HL-60 (cell line): ENCODE measurements around the gene PIGZ.

Source experiments
- CTCF ChIP-seq: IDR thresholded peaks from one replicate; pipeline ENCODE4 v1.5.1; 2011; ENCODE audit warnings: low read length, control low read depth, inconsistent platforms; ENCODE audit not compliant: insufficient read depth
- GABPA ChIP-seq: IDR thresholded peaks from 2 replicates; pipeline ENCODE4 v1.6.1; 2012; ENCODE audit warnings: low read depth
- POLR2AphosphoS5 ChIP-seq: IDR thresholded peaks from 2 replicates; pipeline ENCODE4 v1.6.1; 2012; ENCODE audit warnings: low read depth
- REST ChIP-seq: IDR thresholded peaks from 2 replicates; pipeline ENCODE4 v1.6.1; 2012; ENCODE audit warnings: low read depth; ENCODE audit not compliant: insufficient replicate concordance
- SPI1 ChIP-seq: IDR thresholded peaks from 2 replicates; pipeline ENCODE4 v1.6.1; 2012; ENCODE audit warnings: low read depth, mild to moderate bottlenecking, borderline replicate concordance

- TF ChIP-seq POLR2AphosphoS5 (no peak), CTCF (no peak), GABPA (no peak), SPI1 (no peak), REST (no peak)
Measured at GRCh38 chr3:196962108-196962929, 6.3 kb downstream of the PIGZ start.
